GM15510 (cell line): ENCODE data around the gene LAYN.

Experiments used
- POLR2A ChIP-seq: IDR thresholded peaks from 3 replicates; pipeline ENCODE4 v1.6.1; 2011; ENCODE audit warnings: borderline replicate concordance; ENCODE audit not compliant: insufficient read length; ENCODE audit errors: extremely low read depth

LAYN gene

GRCh38 chr11:111566324-111566723 is 25.8 kb downstream of the LAYN start:
- TF ChIP-seq POLR2A, result no peak

- TF ChIP-seq POLR2A, result no peak
These were observed 29.0 kb downstream of the LAYN start for GRCh38 chr11:111569476-111569875.

- no peak for TF ChIP-seq POLR2A
These were observed 30.3 kb downstream of the LAYN start for GRCh38 chr11:111570796-111571195.

- no peak for TF ChIP-seq POLR2A
These were observed 31.4 kb downstream of the LAYN start for GRCh38 chr11:111571829-111572501.

- no peak for TF ChIP-seq POLR2A
These were observed 32.1 kb downstream of the LAYN start for GRCh38 chr11:111572581-111572980.

GRCh38 chr11:111573821-111574249 is 33.3 kb downstream of the LAYN start:
- TF ChIP-seq POLR2A, result no peak

- TF ChIP-seq POLR2A, result no peak
These were observed 34.1 kb downstream of the LAYN start for GRCh38 chr11:111574373-111575225.

GRCh38 chr11:111575740-111576139 is 35.2 kb downstream of the LAYN start:
- no peak for TF ChIP-seq POLR2A

GRCh38 chr11:111577821-111578220 is 37.3 kb downstream of the LAYN start:
- TF ChIP-seq POLR2A, result no peak

- no peak for TF ChIP-seq POLR2A
These were observed 40.8 kb downstream of the LAYN start for GRCh38 chr11:111581341-111581740.

- no peak for TF ChIP-seq POLR2A
These were observed 41.6 kb downstream of the LAYN start for GRCh38 chr11:111582163-111582562.

- no peak for TF ChIP-seq POLR2A
These were observed 42.4 kb downstream of the LAYN start for GRCh38 chr11:111582881-111583280.

- no peak for TF ChIP-seq POLR2A
These were observed 44.9 kb downstream of the LAYN start for GRCh38 chr11:111585371-111585770.

GRCh38 chr11:111586388-111586831 is 45.9 kb downstream of the LAYN start:
- TF ChIP-seq POLR2A, result no peak

- no peak for TF ChIP-seq POLR2A
These were observed 48.6 kb downstream of the LAYN start for GRCh38 chr11:111589114-111589513.
